DMS53 treated with DMSO at 0.1 percent for 48 hours (cell line): ENCODE data around the gene SSTR4.

Source experiments
- DNase-seq: peaks from one replicate; lab custom pipeline; 2025; ENCODE audit not compliant: unreplicated experiment; lab: John Stamatoyannopoulos, UW

SSTR4 gene

GRCh38 chr20:23063168-23063567 lies 28.1 kb downstream of the SSTR4 start:
- no peak for DNase-seq

GRCh38 chr20:23063581-23063980 lies 28.5 kb downstream of the SSTR4 start:
- DNase-seq: no peak

- DNase-seq: no peak
These were observed 30.4 kb downstream of the SSTR4 start for GRCh38 chr20:23065266-23066201.

GRCh38 chr20:23066772-23067171 lies 31.7 kb downstream of the SSTR4 start:
- no peak for DNase-seq

- no peak for DNase-seq
These were observed 33.2 kb downstream of the SSTR4 start for GRCh38 chr20:23068283-23068682.

- no peak for DNase-seq
These were observed 34.0 kb downstream of the SSTR4 start for GRCh38 chr20:23069108-23069507.

GRCh38 chr20:23071398-23071797 lies 36.3 kb downstream of the SSTR4 start:
- no peak for DNase-seq

GRCh38 chr20:23071996-23072395 lies 36.9 kb downstream of the SSTR4 start:
- DNase-seq: no peak

GRCh38 chr20:23072892-23073586 lies 37.9 kb downstream of the SSTR4 start:
- no peak for DNase-seq

GRCh38 chr20:23074052-23074451 lies 38.9 kb downstream of the SSTR4 start:
- no peak for DNase-seq

- DNase-seq: no peak
These were observed 42.2 kb downstream of the SSTR4 start for GRCh38 chr20:23077277-23077676.

- DNase-seq: no peak
These were observed 43.4 kb downstream of the SSTR4 start for GRCh38 chr20:23078351-23079015.

GRCh38 chr20:23079016-23079351 lies 43.9 kb downstream of the SSTR4 start:
- DNase-seq: no peak

GRCh38 chr20:23079926-23080325 lies 44.8 kb downstream of the SSTR4 start:
- DNase-seq: no peak

GRCh38 chr20:23080521-23080920 lies 45.4 kb downstream of the SSTR4 start:
- DNase-seq: no peak

GRCh38 chr20:23081263-23081819 lies 46.2 kb downstream of the SSTR4 start:
- no peak for DNase-seq

- no peak for DNase-seq
These were observed 47.9 kb downstream of the SSTR4 start for GRCh38 chr20:23082846-23083552.

GRCh38 chr20:23083553-23084220 lies 48.6 kb downstream of the SSTR4 start:
- DNase-seq: no peak

- no peak for DNase-seq
These were observed 49.3 kb downstream of the SSTR4 start for GRCh38 chr20:23084282-23084844.

GRCh38 chr20:23084845-23085365 lies 49.8 kb downstream of the SSTR4 start:
- no peak for DNase-seq
